Ascending aorta (tissue), 2 donors: Measurements from ENCODE around the gene OSBPL10. TPM values are rescaled to one million over a fixed set of nuclear protein-coding genes. Genes with fewer than 3 reads are reported as not detected.

Experiments used
- DNase-seq, 2 donors: peaks; one replicate each; pipeline ENCODE4 v3.0.0-alpha.2; 2019; ENCODE audit warnings: low spot score in 2 of 2
- H3K27ac ChIP-seq, 2 donors: fragments of 200-600 bp; sonication (generic); one replicate each; pipeline ENCODE4 v1.5.1; 2016 to 2017; ENCODE audit warnings: mild to moderate bottlenecking in 1 of 2
- H3K27me3 ChIP-seq: fragments of 200-600 bp; sonication (generic); one replicate; pipeline ENCODE4 v1.5.1; 2017
- H3K36me3 ChIP-seq, 2 donors: fragments of 200-600 bp; sonication (generic); one replicate each; pipeline ENCODE4 v1.5.1; 2016
- H3K4me1 ChIP-seq, 2 donors: fragments of 200-600 bp; sonication (generic); one replicate each; pipeline ENCODE4 v1.5.1; 2016 to 2017; ENCODE audit warnings: mild to moderate bottlenecking in 1 of 2
- H3K4me3 ChIP-seq, 2 donors: fragments of 200-600 bp; sonication (generic); one replicate each; pipeline ENCODE4 v1.5.1; 2016 to 2017; ENCODE audit warnings: mild to moderate bottlenecking in 1 of 2
- H3K9me3 ChIP-seq, 2 donors: fragments of 200-600 bp; sonication (generic); one replicate each; pipeline ENCODE4 v1.5.1; 2016
- intact Hi-C: fragments of 100-400 bp; cut with DNase I; formaldehyde crosslinking; loops from one replicate; pipeline ENCODE4 v1.15.1; 2023
- total RNA-seq: library from RNA; depleted of rRNA; stranded (reverse); fragments of >200 nt; gene quantifications from one replicate; pipeline ENCODE4 v1.1.0, GENCODE V29; 2016
- TF ChIP-seq, protein P1 (sequence below), 3 experiments: fragments of 200-600 bp in 2 of 3; fragments of 450-650 bp in 1 of 3; sonication (generic) in 2 of 3; IDR thresholded peaks; one replicate each; pipeline ENCODE4 v1.5.1; 2016 to 2019; ENCODE audit warnings: antibody characterized with exemption in 3 of 3, mild to moderate bottlenecking in 1 of 3, moderate library complexity in 1 of 3

Gene OSBPL10
- total RNA-seq, 1 donor from 2014 or later = 169 TPM

DNA sequence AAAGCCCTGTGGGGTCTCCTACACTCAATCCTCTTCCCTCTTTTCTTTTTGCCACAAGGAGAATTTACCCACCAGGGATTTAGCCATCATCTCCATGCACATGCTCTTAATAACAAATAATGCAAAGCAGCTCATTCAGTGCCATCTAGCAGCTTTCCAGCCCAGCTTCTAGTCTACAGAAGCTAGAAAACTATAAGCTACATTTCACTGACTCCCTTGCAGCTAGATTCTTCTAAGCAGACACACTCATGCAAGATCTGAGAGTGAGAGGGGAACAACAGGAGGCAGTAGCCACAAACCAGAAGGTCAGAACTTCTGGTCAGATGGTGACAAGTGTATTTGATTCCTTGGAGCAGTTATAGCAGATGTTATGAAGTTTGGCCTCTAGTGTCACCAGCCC is 25.5 kb downstream of the OSBPL10 start:
- intact Hi-C loops = no loop called here

DNA sequence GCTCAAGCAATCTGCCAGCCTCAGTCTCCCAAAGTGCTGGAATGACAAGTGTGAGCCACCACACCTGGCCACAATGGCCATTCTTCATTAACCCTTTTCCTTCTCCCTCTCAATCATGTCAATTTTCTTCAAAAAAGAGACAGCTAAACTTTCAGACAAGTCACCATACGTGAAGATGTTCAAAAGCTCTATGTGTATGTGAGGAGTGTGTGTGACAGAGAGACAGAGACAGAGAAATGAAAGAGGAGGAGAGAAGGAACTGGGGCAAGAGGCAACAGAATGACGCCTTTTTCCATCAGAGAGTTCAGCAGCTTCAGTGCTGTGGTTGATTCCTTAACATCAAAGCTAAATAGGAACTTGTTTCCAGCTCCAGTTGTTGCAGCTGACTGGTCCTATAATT is 27.4 kb downstream of the OSBPL10 start:
- no peak for DNase-seq
- no peaks in the 10 kb centered on the region for H3K36me3 ChIP-seq
- TF ChIP-seq, protein P1, sequence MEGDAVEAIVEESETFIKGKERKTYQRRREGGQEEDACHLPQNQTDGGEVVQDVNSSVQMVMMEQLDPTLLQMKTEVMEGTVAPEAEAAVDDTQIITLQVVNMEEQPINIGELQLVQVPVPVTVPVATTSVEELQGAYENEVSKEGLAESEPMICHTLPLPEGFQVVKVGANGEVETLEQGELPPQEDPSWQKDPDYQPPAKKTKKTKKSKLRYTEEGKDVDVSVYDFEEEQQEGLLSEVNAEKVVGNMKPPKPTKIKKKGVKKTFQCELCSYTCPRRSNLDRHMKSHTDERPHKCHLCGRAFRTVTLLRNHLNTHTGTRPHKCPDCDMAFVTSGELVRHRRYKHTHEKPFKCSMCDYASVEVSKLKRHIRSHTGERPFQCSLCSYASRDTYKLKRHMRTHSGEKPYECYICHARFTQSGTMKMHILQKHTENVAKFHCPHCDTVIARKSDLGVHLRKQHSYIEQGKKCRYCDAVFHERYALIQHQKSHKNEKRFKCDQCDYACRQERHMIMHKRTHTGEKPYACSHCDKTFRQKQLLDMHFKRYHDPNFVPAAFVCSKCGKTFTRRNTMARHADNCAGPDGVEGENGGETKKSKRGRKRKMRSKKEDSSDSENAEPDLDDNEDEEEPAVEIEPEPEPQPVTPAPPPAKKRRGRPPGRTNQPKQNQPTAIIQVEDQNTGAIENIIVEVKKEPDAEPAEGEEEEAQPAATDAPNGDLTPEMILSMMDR (IDR thresholded peaks at IDR 0.05) = no peak
- no peaks in the 10 kb centered on the region for H3K27me3 ChIP-seq
- peaks cover 0 to 1% of the 10 kb centered on the region in 2 donors for H3K4me1 ChIP-seq
- H3K27ac ChIP-seq = no peak overlapping the region
- H3K9me3 ChIP-seq = peaks cover 0 to 9% of the 10 kb centered on the region in 2 donors
- intact Hi-C loops = no loop called here
- no peak overlapping the region for H3K4me3 ChIP-seq

More for the DNA sequence above, 25.5 kb downstream of the OSBPL10 start:
- Histone ChIP-seq H3K27ac (no peak overlapping the region), H3K36me3 (no peaks in the 10 kb centered on the region), H3K27me3 (no peaks in the 10 kb centered on the region), H3K4me1 (peaks cover 6 to 11% of the 10 kb centered on the region in 2 donors), H3K4me3 (no peak overlapping the region), H3K9me3 (peaks cover 0 to 9% of the 10 kb centered on the region in 2 donors)
- DNase-seq = no peak
- TF ChIP-seq, protein P1 (IDR thresholded peaks at IDR 0.05) = no peak

DNA sequence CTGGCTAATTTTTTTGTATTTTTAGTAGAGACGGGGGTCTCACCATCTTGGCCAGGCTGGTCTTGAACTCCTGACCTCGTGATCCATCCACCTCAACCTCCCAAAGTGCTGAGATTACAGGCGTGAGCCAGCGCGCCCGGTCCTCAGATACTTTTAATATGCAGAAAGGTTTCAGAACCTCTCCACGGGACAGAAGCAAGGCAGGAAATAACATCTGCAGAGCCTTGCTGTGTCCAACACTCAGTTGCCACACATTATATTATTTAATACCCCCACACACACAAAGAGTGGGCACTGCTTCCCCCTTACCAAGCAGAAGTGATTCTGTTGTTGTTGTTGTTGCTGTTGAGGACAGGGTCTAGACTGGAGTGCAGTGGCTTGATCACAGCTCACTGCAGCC is 28.0 kb downstream of the OSBPL10 start:
- Histone ChIP-seq H3K36me3 (no peaks in the 10 kb centered on the region), H3K4me1 (no peaks in the 10 kb centered on the region), H3K4me3 (no peak overlapping the region), H3K9me3 (peaks cover 0 to 9% of the 10 kb centered on the region in 2 donors), H3K27me3 (no peaks in the 10 kb centered on the region), H3K27ac (no peak overlapping the region)
- TF ChIP-seq, protein P1 (IDR thresholded peaks at IDR 0.05) = no peak
- intact Hi-C loops = no loop called here
- DNase-seq = no peak

DNA sequence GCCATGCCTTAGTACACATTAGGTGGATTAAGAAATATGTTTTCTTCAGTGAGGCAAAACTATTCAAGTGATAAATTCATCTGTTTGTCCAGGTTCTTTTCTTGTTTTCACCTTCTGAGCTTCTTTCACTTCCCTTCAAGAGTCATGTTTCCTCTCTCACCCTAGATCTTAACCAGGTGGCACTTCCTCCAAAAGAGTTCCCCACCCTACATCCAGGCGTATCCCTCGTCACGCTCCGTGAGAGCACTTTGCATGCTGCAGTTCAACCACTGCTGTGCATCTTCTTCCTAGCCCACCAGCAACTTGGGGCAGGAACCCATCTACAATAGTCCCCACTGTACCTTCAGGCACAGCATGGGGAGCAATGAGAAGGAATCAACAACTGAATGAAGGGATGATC is 28.9 kb downstream of the OSBPL10 start:
- H3K4me1 ChIP-seq = no peaks in the 10 kb centered on the region
- intact Hi-C loops = no loop called here
- TF ChIP-seq, protein P1 (IDR thresholded peaks at IDR 0.05) = no peak
- DNase-seq = no peak
- no peaks in the 10 kb centered on the region for H3K36me3 ChIP-seq
- H3K27ac ChIP-seq = no peak overlapping the region
- no peak overlapping the region for H3K4me3 ChIP-seq
- H3K9me3 ChIP-seq = peaks cover 0 to 9% of the 10 kb centered on the region in 2 donors
- no peaks in the 10 kb centered on the region for H3K27me3 ChIP-seq

DNA sequence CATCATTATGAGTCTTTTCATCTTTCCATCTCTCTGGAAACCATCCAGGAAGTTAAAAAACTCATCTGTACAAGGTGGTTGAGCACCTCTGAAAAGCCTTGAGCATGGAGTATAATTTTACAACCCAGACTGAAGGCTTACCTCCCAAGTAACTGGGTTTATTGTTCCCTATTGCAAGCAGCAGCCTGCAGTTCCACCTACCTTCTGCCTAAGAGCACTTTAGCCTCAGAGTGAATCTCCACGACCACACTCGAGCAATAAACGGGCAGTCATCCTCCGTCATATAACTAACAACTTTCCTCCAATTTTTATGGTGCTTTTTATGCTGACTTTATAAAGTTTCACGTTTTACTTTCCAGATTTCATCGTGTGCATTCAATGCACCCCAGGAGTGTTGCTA is 32.8 kb downstream of the OSBPL10 start:
- Histone ChIP-seq H3K27ac (no peak overlapping the region), H3K27me3 (no peaks in the 10 kb centered on the region), H3K4me1 (no peaks in the 10 kb centered on the region), H3K36me3 (no peaks in the 10 kb centered on the region), H3K4me3 (no peak overlapping the region), H3K9me3 (no peaks in the 10 kb centered on the region)
- intact Hi-C loops = no loop called here
- DNase-seq = no peak
- TF ChIP-seq, protein P1 (IDR thresholded peaks at IDR 0.05) = no peak

DNA sequence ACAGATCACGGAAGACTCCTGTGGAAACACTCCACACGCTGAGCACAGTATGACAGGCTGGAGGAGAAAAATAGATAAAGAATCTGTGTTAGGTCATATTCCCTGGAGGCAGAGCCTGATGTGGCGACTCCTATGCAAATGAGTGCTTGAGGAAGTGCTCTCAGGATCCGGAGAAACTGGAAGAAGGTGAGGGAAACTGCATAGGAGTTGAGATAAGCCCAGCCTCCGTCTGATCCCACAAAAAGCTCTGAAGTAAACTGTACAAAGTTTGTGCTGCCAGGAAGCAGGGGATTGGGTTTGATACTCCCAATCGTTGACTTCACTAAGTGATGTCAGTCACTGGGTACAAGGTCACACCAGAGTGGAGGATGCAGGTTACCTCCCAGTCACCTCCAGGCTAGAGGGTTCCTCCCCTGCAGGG is 33.4 kb downstream of the OSBPL10 start:
- DNase-seq = no peak
- H3K27me3 ChIP-seq = no peaks in the 10 kb centered on the region
- H3K9me3 ChIP-seq = peaks cover 0 to 3% of the 10 kb centered on the region in 2 donors
- no peak overlapping the region for H3K4me3 ChIP-seq
- H3K4me1 ChIP-seq = no peaks in the 10 kb centered on the region
- intact Hi-C loops = no loop called here
- H3K36me3 ChIP-seq = no peaks in the 10 kb centered on the region
- TF ChIP-seq, protein P1 (IDR thresholded peaks at IDR 0.05) = no peak
- H3K27ac ChIP-seq = no peak overlapping the region
